ENCODE results near the gene SLC6A8. TPM values are rescaled to one million over a fixed set of nuclear protein-coding genes. Genes with fewer than 3 reads are reported as not detected.
"Not testable (repeated sequence)": the region's sequence is repeated elsewhere in the genome, so short reads cannot be mapped to it uniquely, and the experiment has no call there.

The SLC6A8 gene
- total and polyA plus RNA-seq, 2 experiments from 2014 or later: 1.8 to 11.7 TPM

DNA sequence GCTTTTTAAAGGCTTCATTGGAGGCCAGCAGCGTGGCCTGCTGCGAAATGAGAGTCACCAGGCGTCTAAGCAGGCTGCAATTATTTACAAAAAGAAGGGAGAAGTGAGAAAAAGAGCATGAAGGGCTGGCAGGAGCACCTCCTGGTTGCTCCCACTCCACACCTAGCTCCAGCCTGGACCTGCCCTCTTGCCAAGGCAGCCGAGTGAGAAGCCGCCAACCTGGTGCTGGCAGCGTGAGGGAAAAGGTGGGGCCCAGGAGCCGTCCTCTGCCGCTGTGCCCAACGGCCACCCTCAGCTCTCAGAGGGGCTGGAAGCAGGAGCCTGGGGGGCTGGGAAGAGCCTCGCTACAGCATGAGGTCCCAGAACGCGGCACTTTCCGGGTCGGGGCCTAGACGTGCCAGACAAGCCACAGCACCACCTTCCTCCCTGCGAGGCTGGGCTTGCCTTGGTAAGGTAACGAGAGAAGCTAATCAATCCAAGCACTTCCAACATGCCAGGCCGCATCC, 16.3 kb downstream of the SLC6A8 start:
- Histone ChIP-seq H3F3A (ENCODE audit: insufficient read depth) (no peaks in the 10 kb centered on the region), H3K27me3 (replicated peaks; ENCODE audit: insufficient read depth) (no peaks in the 10 kb centered on the region), H3K4me2 (ENCODE audit: unreplicated experiment) (no peak overlapping the region), H3K9ac (no peak overlapping the region), H3K27ac (no peak overlapping the region), H3K9me2 (ENCODE audit: insufficient read depth) (no peaks in the 10 kb centered on the region), H3K4me1 (ENCODE audit: insufficient read depth) (no peaks in the 10 kb centered on the region), H3K36me3 (ENCODE audit: low read depth) (no peaks in the 10 kb centered on the region), H3K4me3 (no peak overlapping the region), H3K9me3 (ENCODE audit: low read depth) (no peaks in the 10 kb centered on the region), H2AFZ (no peak overlapping the region), H4K20me1 (ENCODE audit: insufficient read depth) (no peaks in the 10 kb centered on the region), H3K79me2 (ENCODE audit: insufficient read depth) (0 out of 2 replicates have a peak, but pooled peaks cover 5% of the 10 kb centered on the region)
- DNase-seq: no peak
- TF ChIP-seq EZH2 (IDR thresholded peaks at IDR 0.05; ENCODE audit: insufficient read depth, poor library complexity, severe bottlenecking): no peak
- TF ChIP-seq EZH2phosphoT487 (IDR thresholded peaks at IDR 0.05; ENCODE audit: insufficient read depth, low read depth): no peak
- 94 to 100% methylated on average over 7 to 13 of the region's 18 CpGs for WGBS, 2 experiments (ENCODE audit: low coverage in 1 of 2, low lambda C conversion rate in 2 of 2, missing lambda C conversion rate in 2 of 2)
- in situ Hi-C loops (cut with MboI): no loop called here

DNA sequence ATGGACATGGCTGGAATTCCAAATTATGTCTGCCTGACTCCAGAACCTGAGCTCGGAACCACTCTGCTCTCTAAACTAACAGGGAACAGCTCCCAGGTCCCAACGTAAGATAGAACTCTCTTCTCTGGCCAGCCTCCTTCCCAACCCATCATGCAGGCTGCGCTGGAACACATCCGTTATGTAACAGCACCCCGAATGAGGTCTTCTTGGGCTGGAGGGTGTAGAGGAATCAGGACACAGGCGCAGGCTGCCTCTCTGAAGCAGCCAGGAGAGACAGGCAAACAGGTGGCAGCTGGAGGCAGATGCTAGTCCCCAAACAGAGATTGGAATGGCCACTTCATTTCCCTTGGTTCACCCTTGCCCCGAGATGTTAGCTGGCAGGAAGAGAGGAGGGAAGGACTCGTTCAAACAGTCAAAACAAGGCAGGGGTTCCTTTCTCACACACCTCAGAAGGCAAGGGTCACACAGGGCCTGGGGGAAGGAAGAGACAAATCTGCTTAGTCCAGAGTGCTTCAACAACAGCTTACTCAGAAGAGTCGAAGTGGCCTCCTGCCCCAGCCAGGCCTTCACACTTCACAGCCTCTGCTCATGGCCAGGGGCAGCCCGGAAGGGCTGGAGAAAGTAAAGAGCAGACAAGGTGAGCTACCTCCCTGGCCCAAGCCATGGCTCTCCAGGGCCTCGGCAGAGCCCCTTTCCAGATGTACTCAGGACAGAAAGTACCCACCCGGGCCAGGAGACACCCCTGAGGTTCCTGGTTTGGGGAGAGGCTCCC, 17.1 kb downstream of the SLC6A8 start:
- WGBS, 2 experiments (ENCODE audit: low coverage in 1 of 2, low lambda C conversion rate in 2 of 2, missing lambda C conversion rate in 2 of 2): 85 to 89% methylated on average over 7 to 11 of the region's 12 CpGs
- H3K27ac ChIP-seq; in situ Hi-C loops (cut with MboI): not testable (repeated sequence)

DNA sequence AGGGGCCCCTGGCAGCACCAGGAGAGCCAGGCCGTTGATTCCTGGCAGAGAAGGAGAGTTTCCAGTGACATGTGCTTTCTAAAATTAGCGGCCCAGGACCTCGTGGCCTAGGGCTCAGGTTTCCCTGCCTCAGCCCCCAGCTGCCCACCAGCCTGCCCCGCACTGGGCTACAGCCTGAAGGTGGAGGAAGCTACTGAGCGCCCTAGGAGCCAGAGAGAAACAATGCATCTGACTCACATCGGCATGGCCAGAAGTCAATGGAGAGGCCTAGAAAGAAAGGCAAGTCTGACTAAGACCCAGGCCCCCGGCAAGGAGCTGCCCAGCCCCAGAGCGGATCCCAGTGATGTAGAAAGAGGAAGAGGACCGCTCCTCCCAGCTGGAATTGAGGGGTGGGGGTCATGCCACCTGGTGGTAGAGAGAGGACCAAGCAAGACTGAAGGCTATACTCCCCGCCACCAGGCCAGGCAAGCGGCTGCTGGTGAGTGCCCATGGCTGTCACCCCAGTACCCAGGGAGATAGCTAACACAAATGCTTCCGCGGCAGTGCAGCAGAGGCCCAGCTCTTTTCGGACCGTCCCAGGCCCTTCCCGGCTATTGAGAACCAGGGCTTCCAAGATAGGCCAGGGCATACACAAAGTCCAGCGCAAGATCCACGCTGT, 17.8 kb downstream of the SLC6A8 start:
- H3K9me3 ChIP-seq (ENCODE audit: low read depth); in situ Hi-C loops (cut with MboI); H3K79me2 ChIP-seq (ENCODE audit: insufficient read depth); H3K36me3 ChIP-seq (ENCODE audit: low read depth); H3K4me2 ChIP-seq (ENCODE audit: unreplicated experiment); H3K9me2 ChIP-seq (ENCODE audit: insufficient read depth); H2AFZ ChIP-seq; H3K9ac ChIP-seq; H3K4me1 ChIP-seq (ENCODE audit: insufficient read depth); H4K20me1 ChIP-seq (ENCODE audit: insufficient read depth); DNase-seq; H3K27me3 ChIP-seq (replicated peaks; ENCODE audit: insufficient read depth); H3F3A ChIP-seq (ENCODE audit: insufficient read depth); H3K4me3 ChIP-seq; H3K27ac ChIP-seq: not testable (repeated sequence)
- 96 to 100% methylated on average over 5 to 15 of the region's 18 CpGs for WGBS, 2 experiments (ENCODE audit: low coverage in 1 of 2, low lambda C conversion rate in 2 of 2, missing lambda C conversion rate in 2 of 2)

More for the DNA sequence above, 17.1 kb downstream of the SLC6A8 start:
- H4K20me1 ChIP-seq (ENCODE audit: insufficient read depth); H3K9me3 ChIP-seq (ENCODE audit: low read depth); H3K4me1 ChIP-seq (ENCODE audit: insufficient read depth); H2AFZ ChIP-seq; H3F3A ChIP-seq (ENCODE audit: insufficient read depth); H3K9me2 ChIP-seq (ENCODE audit: insufficient read depth); DNase-seq; H3K4me3 ChIP-seq; H3K27me3 ChIP-seq (replicated peaks; ENCODE audit: insufficient read depth); H3K36me3 ChIP-seq (ENCODE audit: low read depth); H3K79me2 ChIP-seq (ENCODE audit: insufficient read depth); H3K9ac ChIP-seq; H3K4me2 ChIP-seq (ENCODE audit: unreplicated experiment): not testable (repeated sequence)

DNA sequence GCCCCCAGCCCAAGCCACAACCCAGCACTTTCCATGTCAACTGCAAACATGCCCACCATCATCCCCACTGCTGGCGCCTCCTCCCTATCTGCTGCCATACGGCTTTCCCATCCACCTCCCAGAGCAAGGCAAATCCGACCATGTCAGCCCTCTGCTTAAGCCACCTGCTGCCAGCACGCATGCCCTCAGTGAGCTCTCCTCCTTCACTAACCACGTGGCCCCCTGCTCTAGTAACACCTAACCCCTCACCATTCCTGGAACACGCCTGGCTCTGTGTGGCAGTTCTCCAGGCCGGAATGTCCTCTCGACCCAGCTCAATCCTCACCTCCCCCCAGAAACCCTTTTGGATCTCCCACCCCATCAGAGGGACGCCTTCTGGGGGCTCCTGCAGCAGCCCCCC, 19.1 kb downstream of the SLC6A8 start:
- Histone ChIP-seq H2AFZ (no peak overlapping the region), H3K4me1 (ENCODE audit: insufficient read depth) (no peaks in the 10 kb centered on the region), H3K4me3 (no peak overlapping the region), H3K9me2 (ENCODE audit: insufficient read depth) (no peaks in the 10 kb centered on the region), H3K36me3 (ENCODE audit: low read depth) (no peaks in the 10 kb centered on the region), H3K27ac (no peak overlapping the region), H4K20me1 (ENCODE audit: insufficient read depth) (no peaks in the 10 kb centered on the region), H3K79me2 (ENCODE audit: insufficient read depth) (0 out of 2 replicates have a peak, but pooled peaks cover 5% of the 10 kb centered on the region), H3K4me2 (ENCODE audit: unreplicated experiment) (no peak overlapping the region), H3F3A (ENCODE audit: insufficient read depth) (no peaks in the 10 kb centered on the region), H3K9ac (no peak overlapping the region), H3K9me3 (ENCODE audit: low read depth) (no peaks in the 10 kb centered on the region), H3K27me3 (replicated peaks; ENCODE audit: insufficient read depth) (no peaks in the 10 kb centered on the region)
- TF ChIP-seq EZH2phosphoT487 (IDR thresholded peaks at IDR 0.05; ENCODE audit: insufficient read depth, low read depth) (no peak), EZH2 (IDR thresholded peaks at IDR 0.05; ENCODE audit: insufficient read depth, poor library complexity, severe bottlenecking) (no peak)
- WGBS, 2 experiments (ENCODE audit: low coverage in 1 of 2, low lambda C conversion rate in 2 of 2, missing lambda C conversion rate in 2 of 2): 97 to 98% methylated on average over 7 to 8 of the region's 9 CpGs
- DNase-seq: no peak
- in situ Hi-C loops (cut with MboI): no loop called here
